SU-DHL-6 (cell line): ENCODE results near the gene PLCD1.

Experiments
- CTCF ChIP-seq: fragments of 200-600 bp; sonication (generic); IDR thresholded peaks from one replicate; pipeline ENCODE4 v1.5.1; 2017; ENCODE audit warnings: antibody characterized with exemption, mild to moderate bottlenecking, low read length, moderate library complexity; ENCODE audit not compliant: insufficient read depth, poor library complexity, severe bottlenecking
- EZH2phosphoT487 ChIP-seq: fragments of 200-600 bp; sonication (generic), shearing (Covaris generic); conservative IDR thresholded peaks from 2 replicates; pipeline ENCODE4 v1.6.1; 2018; ENCODE audit warnings: mild to moderate bottlenecking, antibody characterized with exemption, low read length, moderate library complexity, mixed read lengths

DNA sequence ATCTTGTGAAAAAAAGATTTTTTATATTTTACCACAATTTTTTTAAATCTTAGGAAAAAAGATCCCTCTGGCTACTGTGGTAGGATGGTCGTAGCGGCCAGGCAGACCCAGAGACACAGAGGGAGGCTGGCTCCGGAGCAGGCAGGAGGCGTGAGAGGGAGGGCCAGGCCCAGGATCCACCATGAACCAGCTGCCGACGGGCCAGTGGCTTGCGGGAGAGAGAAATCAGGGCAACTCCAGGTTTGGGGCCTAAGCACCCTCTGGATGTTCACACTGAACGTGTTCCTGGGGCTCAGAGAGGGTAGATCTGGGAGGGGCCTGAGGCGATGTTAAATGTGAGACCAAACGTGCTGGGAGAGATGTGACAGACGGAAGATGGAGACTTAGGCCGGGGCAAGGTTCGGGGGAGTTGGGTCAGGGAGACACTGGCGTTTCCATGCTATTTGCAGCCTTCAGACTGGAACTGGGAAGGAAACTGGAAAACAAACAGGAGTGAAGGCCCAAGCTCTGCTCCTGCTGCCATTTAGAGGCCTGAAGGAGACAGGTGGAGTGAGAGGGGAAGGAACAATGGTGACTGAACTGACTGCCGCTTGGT is 40.4 kb downstream of the PLCD1 start:
- TF ChIP-seq CTCF = no peak
- TF ChIP-seq EZH2phosphoT487 = no peak
